HepG2 (cell line): ENCODE results near the gene UBXN2A. TPM values are rescaled to one million over a fixed set of nuclear protein-coding genes. Genes with fewer than 3 reads are reported as not detected.

ENCODE experiments used
- CHCHD3 ChIP-seq: sonication (generic); formaldehyde crosslinking; IDR thresholded peaks from 2 replicates; pipeline ENCODE4 v1.8.0; 2022; ENCODE audit warnings: mild to moderate bottlenecking, missing genetic modification reagents, moderate library complexity
- DPF2 ChIP-seq: sonication (generic); formaldehyde crosslinking; IDR thresholded peaks from 2 replicates; pipeline ENCODE4 v1.4.0; 2020; ENCODE audit warnings: mild to moderate bottlenecking, low read depth, missing genetic modification reagents, borderline replicate concordance
- FOXK1 ChIP-seq: sonication (generic); formaldehyde crosslinking; IDR thresholded peaks from 2 replicates; pipeline ENCODE4 v1.4.0; 2020; ENCODE audit warnings: low read depth, missing genetic modification reagents, borderline replicate concordance
- JUND ChIP-seq: sonication (generic); formaldehyde crosslinking; IDR thresholded peaks from 2 replicates; pipeline ENCODE4 v1.8.0; 2022; ENCODE audit warnings: mild to moderate bottlenecking, missing genetic modification reagents
- KMT2B ChIP-seq: IDR thresholded peaks from 2 replicates; pipeline ENCODE4 v1.6.1; 2016; ENCODE audit warnings: missing genetic modification reagents, missing compliant biosample characterization
- NCOA2 ChIP-seq: sonication (generic); formaldehyde crosslinking; IDR thresholded peaks from 2 replicates; pipeline ENCODE4 v1.8.0; 2022; ENCODE audit warnings: inconsistent platforms
- PRMT3 ChIP-seq: sonication (generic); formaldehyde crosslinking; IDR thresholded peaks from 2 replicates; pipeline ENCODE4 v1.8.1; 2022; ENCODE audit warnings: low read depth, mild to moderate bottlenecking, moderate library complexity, missing genetic modification reagents, borderline replicate concordance
- SKI ChIP-seq: fragments of 450-650 bp; IDR thresholded peaks from one replicate; pipeline ENCODE4 v1.6.1; 2018; ENCODE audit warnings: mild to moderate bottlenecking; ENCODE audit not compliant: partially characterized antibody
- SKIL ChIP-seq: sonication (generic); formaldehyde crosslinking; IDR thresholded peaks from 2 replicates; pipeline ENCODE4 v1.8.0; 2022; ENCODE audit warnings: missing genetic modification reagents, mild to moderate bottlenecking, moderate library complexity, borderline replicate concordance
- TBP ChIP-seq: sonication (generic); formaldehyde crosslinking; IDR thresholded peaks from 2 replicates; pipeline ENCODE4 v1.5.0; 2020; ENCODE audit warnings: missing genetic modification reagents
- ZC3H13 ChIP-seq: sonication (generic); formaldehyde crosslinking; IDR thresholded peaks from 2 replicates; pipeline ENCODE4 v1.8.1; 2023; ENCODE audit warnings: mild to moderate bottlenecking, missing genetic modification reagents, moderate library complexity
- ZNF263 ChIP-seq: sonication (generic); formaldehyde crosslinking; IDR thresholded peaks from 2 replicates; pipeline ENCODE4 v1.4.0; 2020; ENCODE audit warnings: missing genetic modification reagents
- ZNF280B ChIP-seq: sonication (generic); formaldehyde crosslinking; IDR thresholded peaks from 2 replicates; pipeline ENCODE4 v1.5.0; 2020; ENCODE audit warnings: missing genetic modification reagents, mild to moderate bottlenecking, borderline replicate concordance
- ZNF326 ChIP-seq: sonication (generic); formaldehyde crosslinking; IDR thresholded peaks from 2 replicates; pipeline ENCODE4 v1.4.0; 2020; ENCODE audit warnings: missing genetic modification reagents, borderline replicate concordance
- ZNF331 ChIP-seq: sonication (generic); formaldehyde crosslinking; IDR thresholded peaks from 2 replicates; pipeline ENCODE4 v1.4.0; 2020; ENCODE audit warnings: missing genetic modification reagents
- ZNF496 ChIP-seq: sonication (generic); formaldehyde crosslinking; IDR thresholded peaks from 2 replicates; pipeline ENCODE4 v1.8.1; 2023; ENCODE audit warnings: mild to moderate bottlenecking, moderate library complexity, missing genetic modification reagents; ENCODE audit not compliant: insufficient replicate concordance
- ZNF746 ChIP-seq: sonication (generic); formaldehyde crosslinking; IDR thresholded peaks from 2 replicates; pipeline ENCODE4 v1.8.0; 2022; ENCODE audit warnings: mild to moderate bottlenecking, missing genetic modification reagents
- ZNF761 ChIP-seq: sonication (generic); formaldehyde crosslinking; conservative IDR thresholded peaks from 2 replicates; pipeline ENCODE4 v1.4.0; 2020; ENCODE audit warnings: mild to moderate bottlenecking, missing genetic modification reagents
- ZNF777 ChIP-seq: sonication (generic); formaldehyde crosslinking; IDR thresholded peaks from 2 replicates; pipeline ENCODE4 v1.4.0; 2020; ENCODE audit warnings: missing genetic modification reagents
- ZNF83 ChIP-seq: sonication (generic); formaldehyde crosslinking; IDR thresholded peaks from 2 replicates; pipeline ENCODE4 v1.4.0; 2020; ENCODE audit warnings: missing genetic modification reagents, mild to moderate bottlenecking, borderline replicate concordance
- ZSCAN5A ChIP-seq: sonication (generic); formaldehyde crosslinking; IDR thresholded peaks from 2 replicates; pipeline ENCODE4 v1.8.0; 2022; ENCODE audit warnings: mild to moderate bottlenecking, missing genetic modification reagents, borderline replicate concordance
- polyA plus RNA-seq, 8 experiments: library from polyadenylated mRNA; depleted of rRNA in 3 of 8; stranded (reverse) in 7 of 8; unstranded in 1 of 8; fragments of >200 nt; fragmentation: Illumina TruSeq in 4 of 8; extraction: Trizol in 4 of 8; gene quantifications; 2 replicates each; pipeline versions ENCODE4 v1.2.1 to v1.2.3, GENCODE V29; 2011 to 2016; ENCODE audit warnings: low read depth in 4 of 8, missing spikeins in 1 of 8, mixed read lengths in 1 of 8; ENCODE audit not compliant: insufficient read depth in 1 of 8
- total RNA-seq, 5 experiments: library from RNA; depleted of rRNA; stranded (reverse); fragments of >200 nt; fragmentation: Illumina TruSeq; extraction: Trizol; gene quantifications; 2 replicates each; pipeline ENCODE4 v1.2.3, GENCODE V29; 2016; ENCODE audit warnings: low read depth in 1 of 5
- TF ChIP-seq, protein P1 (sequence below): sonication (generic); formaldehyde crosslinking; IDR thresholded peaks from 2 replicates; pipeline ENCODE4 v1.4.0; 2020; ENCODE audit warnings: missing genetic modification reagents, low read depth, mild to moderate bottlenecking, borderline replicate concordance

The UBXN2A gene
- total and polyA plus RNA-seq, 2 of the 13 experiments (the other 11 are each of a cell fraction or from before 2014, with no cell fraction given), result 8.3 to 20.9 TPM

DNA sequence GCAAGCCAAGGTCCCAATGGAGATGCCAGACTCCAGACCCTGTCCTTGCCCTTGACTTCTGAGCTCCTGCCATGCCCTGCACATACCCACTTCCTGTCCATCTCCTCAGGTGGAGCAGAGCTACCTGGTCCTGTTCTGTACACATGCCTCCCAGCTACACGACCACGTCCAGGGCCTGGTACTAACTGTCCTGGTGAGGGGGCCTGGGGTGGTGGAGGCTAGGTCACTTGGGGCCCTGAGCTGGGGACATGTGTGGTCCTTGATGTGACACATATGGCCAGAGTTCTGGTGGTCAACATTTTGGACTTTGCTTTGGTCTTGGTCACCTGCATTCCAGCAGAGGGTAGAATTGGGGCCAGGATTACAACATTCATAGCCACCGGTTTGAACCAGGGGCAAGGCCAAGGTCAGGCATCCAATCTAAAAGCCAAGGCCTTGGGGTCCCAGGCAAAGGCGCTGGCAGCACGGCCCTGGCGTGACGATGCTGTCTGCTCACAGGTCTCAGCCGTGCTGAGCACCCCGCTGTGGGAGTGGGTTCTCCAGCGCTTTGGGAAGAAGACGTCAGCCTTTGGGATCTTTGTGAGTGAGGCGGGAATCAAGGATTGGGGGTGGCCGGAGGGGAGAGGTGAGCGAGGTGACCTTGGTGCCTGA lies 82.2 kb downstream of the UBXN2A start (continued):
- peak; percentile 95 for TF ChIP-seq SKIL (CRISPR knock-in tag)
- peak; percentile 57; the same call in 1 of the 2 replicates for TF ChIP-seq ZNF280B (CRISPR knock-in tag)
- TF ChIP-seq FOXK1 (CRISPR knock-in tag), result no peak
- peak; percentile 99 for TF ChIP-seq SKI
- no peak for TF ChIP-seq ZSCAN5A
- peak; percentile 88 for TF ChIP-seq NCOA2 (CRISPR knock-in tag)
- TF ChIP-seq KMT2B (CRISPR knock-in tag), result no peak
- peak; percentile 51; the same call in 1 of the 2 replicates for TF ChIP-seq ZNF331 (CRISPR knock-in tag)
- no peak for TF ChIP-seq ZNF263
- TF ChIP-seq ZNF326, result no peak
- TF ChIP-seq, protein P1, sequence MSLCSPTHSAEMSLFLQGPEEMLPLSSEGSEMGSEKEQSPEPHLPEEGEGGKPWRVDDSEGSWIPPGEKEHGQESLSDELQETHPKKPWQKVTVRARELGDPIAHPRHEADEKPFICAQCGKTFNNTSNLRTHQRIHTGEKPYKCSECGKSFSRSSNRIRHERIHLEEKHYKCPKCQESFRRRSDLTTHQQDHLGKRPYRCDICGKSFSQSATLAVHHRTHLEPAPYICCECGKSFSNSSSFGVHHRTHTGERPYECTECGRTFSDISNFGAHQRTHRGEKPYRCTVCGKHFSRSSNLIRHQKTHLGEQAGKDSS (CRISPR knock-in tag), result no peak
- TF ChIP-seq ZNF496 (CRISPR knock-in tag), result no peak
- 0 out of 2 replicates have a peak, but pooled peaks have one; percentile 27 for TF ChIP-seq ZNF746 (CRISPR knock-in tag)
- TF ChIP-seq ZNF83 (CRISPR knock-in tag), result no peak
- no peak; the same call in 1 of the 2 replicates for TF ChIP-seq JUND
- no peak for TF ChIP-seq PRMT3 (CRISPR knock-in tag)
- no peak for TF ChIP-seq CHCHD3 (CRISPR knock-in tag)
- peak; percentile 69; the same call in 1 of the 2 replicates for TF ChIP-seq ZC3H13 (CRISPR knock-in tag)
- no peak for TF ChIP-seq ZNF761
- no peak for TF ChIP-seq ZNF777 (CRISPR knock-in tag)
- TF ChIP-seq TBP, result no peak
- TF ChIP-seq DPF2 (CRISPR knock-in tag), result 0 out of 2 replicates have a peak, but pooled peaks have one; percentile 24
